ENCODE results near the gene PIGV. TPM values are rescaled to one million over a fixed set of nuclear protein-coding genes. Genes with fewer than 3 reads are reported as not detected.
"Not testable (repeated sequence)": the region's sequence is repeated elsewhere in the genome, so short reads cannot be mapped to it uniquely, and the experiment has no call there.

Gene PIGV
- total RNA-seq, 2 donors from 2014 or later = 13.5 to 22.9 TPM

DNA sequence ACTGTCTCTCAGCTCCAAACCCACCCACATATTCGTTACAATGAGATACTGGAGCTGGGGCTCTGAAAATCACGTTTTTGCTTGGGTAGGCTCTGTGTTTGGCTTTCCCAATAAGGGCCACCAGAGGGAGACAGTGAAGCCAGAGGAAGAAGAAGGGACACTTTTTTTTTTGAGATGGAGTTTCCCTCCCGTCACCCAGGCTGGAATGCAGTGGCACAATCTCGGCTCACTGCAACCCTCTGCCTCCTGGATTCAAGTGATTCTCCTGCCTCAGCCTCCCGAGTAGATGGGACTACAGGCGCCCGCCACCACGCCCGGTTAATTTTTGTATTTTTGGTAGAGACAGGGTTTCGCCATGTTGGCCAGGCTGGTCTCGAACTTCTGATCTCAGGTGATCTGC, 22.4 kb downstream of the PIGV start:
- not testable (repeated sequence) for H3K27ac ChIP-seq; H3K9me3 ChIP-seq; H3K4me1 ChIP-seq (ENCODE audit: control insufficient read depth in 1 of 2, low read depth in 2 of 2); H3K4me3 ChIP-seq; H3K27me3 ChIP-seq (replicated peaks; ENCODE audit: insufficient read depth); H3K36me3 ChIP-seq
- TF ChIP-seq, protein P1, sequence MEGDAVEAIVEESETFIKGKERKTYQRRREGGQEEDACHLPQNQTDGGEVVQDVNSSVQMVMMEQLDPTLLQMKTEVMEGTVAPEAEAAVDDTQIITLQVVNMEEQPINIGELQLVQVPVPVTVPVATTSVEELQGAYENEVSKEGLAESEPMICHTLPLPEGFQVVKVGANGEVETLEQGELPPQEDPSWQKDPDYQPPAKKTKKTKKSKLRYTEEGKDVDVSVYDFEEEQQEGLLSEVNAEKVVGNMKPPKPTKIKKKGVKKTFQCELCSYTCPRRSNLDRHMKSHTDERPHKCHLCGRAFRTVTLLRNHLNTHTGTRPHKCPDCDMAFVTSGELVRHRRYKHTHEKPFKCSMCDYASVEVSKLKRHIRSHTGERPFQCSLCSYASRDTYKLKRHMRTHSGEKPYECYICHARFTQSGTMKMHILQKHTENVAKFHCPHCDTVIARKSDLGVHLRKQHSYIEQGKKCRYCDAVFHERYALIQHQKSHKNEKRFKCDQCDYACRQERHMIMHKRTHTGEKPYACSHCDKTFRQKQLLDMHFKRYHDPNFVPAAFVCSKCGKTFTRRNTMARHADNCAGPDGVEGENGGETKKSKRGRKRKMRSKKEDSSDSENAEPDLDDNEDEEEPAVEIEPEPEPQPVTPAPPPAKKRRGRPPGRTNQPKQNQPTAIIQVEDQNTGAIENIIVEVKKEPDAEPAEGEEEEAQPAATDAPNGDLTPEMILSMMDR (IDR thresholded peaks at IDR 0.05) = peak; percentile 55
- ATAC-seq (ENCODE audit: insufficient number of reproducible peaks, low FRiP score, low read depth) (peak; percentile 48), DNase-seq (ENCODE audit: low spot score) (peak; percentile 32)

DNA sequence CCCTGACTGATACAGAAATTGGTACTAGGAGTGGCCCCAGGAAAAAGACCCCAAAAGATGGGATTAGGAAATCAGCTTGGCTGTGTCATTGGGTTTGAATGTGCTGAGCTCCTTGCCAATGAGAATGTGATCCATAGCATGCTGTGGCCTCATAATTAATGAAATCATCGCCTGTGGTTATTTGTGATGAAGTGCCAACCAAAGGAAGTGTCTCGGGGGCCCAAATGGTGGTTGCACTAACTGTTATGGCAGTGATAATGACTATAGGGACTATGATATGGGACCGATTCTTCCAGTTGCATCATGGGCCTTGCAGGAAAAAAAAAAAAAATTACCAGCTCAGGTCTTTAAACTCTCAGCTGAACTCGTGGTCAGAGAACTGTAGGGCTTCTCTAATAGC, 23.3 kb downstream of the PIGV start:
- DNase-seq (ENCODE audit: low spot score) (no peak), ATAC-seq (ENCODE audit: insufficient number of reproducible peaks, low FRiP score, low read depth) (no peak)
- H3K27me3 ChIP-seq (replicated peaks; ENCODE audit: insufficient read depth) = no peaks in the 10 kb centered on the region
- H3K9me3 ChIP-seq = no peaks in the 10 kb centered on the region
- no peaks in the 10 kb centered on the region for H3K4me1 ChIP-seq (ENCODE audit: control insufficient read depth in 1 of 2, low read depth in 2 of 2)
- no peak overlapping the region for H3K27ac ChIP-seq
- no peak overlapping the region for H3K4me3 ChIP-seq
- TF ChIP-seq, protein P1 (IDR thresholded peaks at IDR 0.05) = no peak
- H3K36me3 ChIP-seq = no peaks in the 10 kb centered on the region

DNA sequence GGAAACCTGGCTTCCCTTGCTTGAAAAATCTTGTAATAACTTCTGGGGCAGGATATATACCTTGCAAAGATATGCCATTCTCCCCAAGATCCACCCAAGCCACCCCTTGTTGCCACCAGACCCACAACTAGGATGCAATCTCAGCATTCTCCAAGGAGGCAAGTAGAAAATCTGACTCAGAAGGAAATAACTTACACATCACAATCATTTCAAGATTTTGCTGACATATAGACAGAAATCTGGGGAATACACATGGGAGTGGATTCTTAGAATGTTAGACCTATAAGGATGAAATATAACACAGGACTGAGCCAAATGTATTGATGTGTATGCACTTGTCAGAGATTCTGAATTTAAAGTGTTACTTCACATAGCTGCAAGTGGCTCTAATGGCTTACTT, 24.0 kb downstream of the PIGV start:
- ATAC-seq (ENCODE audit: insufficient number of reproducible peaks, low FRiP score, low read depth) (no peak), DNase-seq (ENCODE audit: low spot score) (no peak)
- TF ChIP-seq, protein P1 (IDR thresholded peaks at IDR 0.05) = no peak
- H3K4me1 ChIP-seq (ENCODE audit: control insufficient read depth in 1 of 2, low read depth in 2 of 2) = no peaks in the 10 kb centered on the region
- no peak overlapping the region for H3K27ac ChIP-seq
- H3K9me3 ChIP-seq = no peaks in the 10 kb centered on the region
- H3K4me3 ChIP-seq = no peak overlapping the region
- H3K27me3 ChIP-seq (replicated peaks; ENCODE audit: insufficient read depth) = no peaks in the 10 kb centered on the region
- no peaks in the 10 kb centered on the region for H3K36me3 ChIP-seq

DNA sequence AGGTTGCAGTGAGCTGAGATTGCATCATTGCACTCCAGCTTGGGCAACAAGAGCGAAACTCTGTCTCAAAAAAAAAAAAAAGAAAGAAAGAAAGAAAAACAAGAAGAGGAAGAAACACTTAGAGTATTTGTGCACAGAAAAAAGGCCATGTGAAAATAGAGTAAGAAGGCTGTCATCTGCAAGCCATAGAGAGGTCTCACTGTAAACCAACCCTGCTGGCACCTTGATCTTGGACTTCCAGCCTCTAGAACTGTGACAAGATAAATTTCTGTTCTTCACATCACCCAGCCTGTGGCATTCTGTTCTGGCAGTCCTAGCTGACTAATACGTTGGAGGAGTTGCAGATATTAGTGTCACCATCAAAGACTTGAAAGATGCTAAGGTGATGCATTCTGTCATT, 26.6 kb downstream of the PIGV start:
- Histone ChIP-seq H3K9me3 (no peaks in the 10 kb centered on the region), H3K27ac (no peak overlapping the region), H3K4me3 (no peak overlapping the region), H3K4me1 (ENCODE audit: control insufficient read depth in 1 of 2, low read depth in 2 of 2) (no peaks in the 10 kb centered on the region), H3K27me3 (replicated peaks; ENCODE audit: insufficient read depth) (no peaks in the 10 kb centered on the region), H3K36me3 (no peaks in the 10 kb centered on the region)
- ATAC-seq (ENCODE audit: insufficient number of reproducible peaks, low FRiP score, low read depth) = no peak
- DNase-seq (ENCODE audit: low spot score) = no peak
- TF ChIP-seq, protein P1 (IDR thresholded peaks at IDR 0.05) = no peak

DNA sequence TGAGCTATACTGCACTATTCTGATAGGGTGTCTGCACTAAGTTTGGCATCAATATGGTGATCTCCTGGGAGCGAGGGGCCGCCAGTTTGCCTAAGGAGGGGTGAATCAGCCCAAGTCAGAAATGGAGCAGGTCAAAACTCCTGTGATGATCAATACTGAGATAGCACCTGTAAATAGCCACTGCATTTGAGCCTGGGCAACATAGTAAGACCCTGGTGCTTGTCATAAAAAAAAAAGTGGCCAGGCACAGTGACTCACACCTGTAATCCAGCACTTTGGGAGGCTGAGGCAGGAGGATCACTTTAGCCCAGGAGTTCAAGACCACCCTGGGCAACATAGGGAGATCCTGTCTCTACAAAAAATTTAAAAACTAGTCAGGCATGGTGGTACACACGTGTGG, 27.1 kb downstream of the PIGV start:
- H3K9me3 ChIP-seq = no peaks in the 10 kb centered on the region
- no peaks in the 10 kb centered on the region for H3K27me3 ChIP-seq (replicated peaks; ENCODE audit: insufficient read depth)
- H3K4me1 ChIP-seq (ENCODE audit: control insufficient read depth in 1 of 2, low read depth in 2 of 2) = no peaks in the 10 kb centered on the region
- no peak for DNase-seq (ENCODE audit: low spot score)
- H3K36me3 ChIP-seq = no peaks in the 10 kb centered on the region
- TF ChIP-seq, protein P1 (IDR thresholded peaks at IDR 0.05) = no peak
- no peak overlapping the region for H3K4me3 ChIP-seq
- no peak for ATAC-seq (ENCODE audit: insufficient number of reproducible peaks, low FRiP score, low read depth)
- H3K27ac ChIP-seq = no peak overlapping the region

Measured in thoracic aorta (tissue), 2 donors.